ENCODE measurements around the gene PKP3. TPM values are rescaled to one million over a fixed set of nuclear protein-coding genes. Genes with fewer than 3 reads are reported as not detected.

PKP3 gene
- total and polyA plus RNA-seq, 7 experiments from 2014 or later, result not detected

DNA sequence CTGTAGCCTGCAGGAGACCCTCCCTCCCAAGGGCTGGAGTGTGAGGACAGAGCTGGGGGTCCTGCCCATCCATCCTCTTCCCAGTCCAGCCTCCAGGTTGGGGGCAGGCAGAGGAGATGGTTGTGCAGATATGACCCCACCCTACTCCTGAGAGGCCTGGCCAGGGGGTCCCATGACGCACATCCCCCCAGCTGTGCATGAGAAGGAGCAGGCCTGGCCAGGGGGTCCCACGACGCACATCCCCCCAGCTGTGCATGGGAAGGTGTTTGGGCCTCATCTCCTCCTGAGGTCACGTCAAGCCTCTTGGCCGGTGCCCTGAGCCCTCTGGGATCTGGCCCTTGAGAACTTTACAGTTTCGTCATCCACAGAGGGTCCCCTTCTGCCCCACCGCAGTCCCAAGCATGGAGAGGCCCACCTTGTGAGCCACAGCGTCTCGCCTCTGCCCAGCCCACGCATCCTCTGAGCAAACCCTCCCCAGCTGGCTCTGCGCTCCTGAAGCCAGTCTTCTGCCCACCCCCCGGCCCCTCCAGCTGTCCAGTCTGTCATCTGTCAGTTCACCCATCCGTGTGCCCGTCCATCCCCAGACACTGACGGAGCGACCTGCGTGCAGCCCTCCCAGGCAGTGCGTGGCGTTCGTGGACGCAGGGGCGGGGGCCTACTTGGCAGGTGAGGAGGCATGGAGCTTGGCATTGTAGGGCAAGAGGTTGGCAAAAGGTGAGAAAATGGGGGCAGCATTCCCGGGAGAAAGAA, 45.5 kb downstream of the PKP3 start:
- DNase-seq, result no peak
- Histone ChIP-seq H3K27ac (ENCODE audit: low read depth, low read length) (no peak overlapping the region), H3K4me3 (ENCODE audit: low read length) (no peak overlapping the region), H3K9me3 (ENCODE audit: control insufficient read depth in 2 of 3, low read length in 3 of 3) (no peaks in the 10 kb centered on the region), H3K27me3 (ENCODE audit: control insufficient read depth in 2 of 2, insufficient read depth in 2 of 2, low read length in 2 of 2) (no peaks in the 10 kb centered on the region), H3K4me1 (ENCODE audit: control insufficient read depth in 2 of 2, insufficient read depth in 2 of 2, low read length in 2 of 2) (peaks cover 7 to 25% of the 10 kb centered on the region in 2 donors), H3K36me3 (ENCODE audit: control insufficient read depth in 2 of 3, insufficient read depth in 3 of 3, low read length in 3 of 3) (no peaks in the 10 kb centered on the region)
- intact Hi-C loops (cut with micrococcal nuclease), result no loop called here
- POLR2A ChIA-PET, result interaction anchor here (0.6 to 1.4 kb wide), 6 partner anchors 8 to 66 kb away, joined by 3 to 4 read pairs (median 4); partner anchors contain the start of gene SIGIRR
- ATAC-seq, result no peak
- H3K27me3 Mint-ChIP-seq, result peaks cover 0 to 5% (median 0%) of the 10 kb centered on the region in 5 donors
- H3K27ac Mint-ChIP-seq, result peak overlapping the region in 2 of 9 donors; percentile 21 to 82
- peak overlapping the region in 8 of 10 donors; percentile 18 to 77 (median 39) for H3K4me3 Mint-ChIP-seq
- CTCF ChIA-PET, result interaction anchor here (0.8 to 1.2 kb wide), 3 partner anchors 17 to 32 kb away, joined by 4 to 9 read pairs (median 4); no protein-coding TSS in a partner anchor
- H3K36me3 Mint-ChIP-seq, result peaks cover 0 to 2% (median 0%) of the 10 kb centered on the region in 5 donors
- peaks cover 12 to 41% (median 28%) of the 10 kb centered on the region in 7 donors for H3K4me1 Mint-ChIP-seq
- H3K9me3 Mint-ChIP-seq, result no peaks in the 10 kb centered on the region

DNA sequence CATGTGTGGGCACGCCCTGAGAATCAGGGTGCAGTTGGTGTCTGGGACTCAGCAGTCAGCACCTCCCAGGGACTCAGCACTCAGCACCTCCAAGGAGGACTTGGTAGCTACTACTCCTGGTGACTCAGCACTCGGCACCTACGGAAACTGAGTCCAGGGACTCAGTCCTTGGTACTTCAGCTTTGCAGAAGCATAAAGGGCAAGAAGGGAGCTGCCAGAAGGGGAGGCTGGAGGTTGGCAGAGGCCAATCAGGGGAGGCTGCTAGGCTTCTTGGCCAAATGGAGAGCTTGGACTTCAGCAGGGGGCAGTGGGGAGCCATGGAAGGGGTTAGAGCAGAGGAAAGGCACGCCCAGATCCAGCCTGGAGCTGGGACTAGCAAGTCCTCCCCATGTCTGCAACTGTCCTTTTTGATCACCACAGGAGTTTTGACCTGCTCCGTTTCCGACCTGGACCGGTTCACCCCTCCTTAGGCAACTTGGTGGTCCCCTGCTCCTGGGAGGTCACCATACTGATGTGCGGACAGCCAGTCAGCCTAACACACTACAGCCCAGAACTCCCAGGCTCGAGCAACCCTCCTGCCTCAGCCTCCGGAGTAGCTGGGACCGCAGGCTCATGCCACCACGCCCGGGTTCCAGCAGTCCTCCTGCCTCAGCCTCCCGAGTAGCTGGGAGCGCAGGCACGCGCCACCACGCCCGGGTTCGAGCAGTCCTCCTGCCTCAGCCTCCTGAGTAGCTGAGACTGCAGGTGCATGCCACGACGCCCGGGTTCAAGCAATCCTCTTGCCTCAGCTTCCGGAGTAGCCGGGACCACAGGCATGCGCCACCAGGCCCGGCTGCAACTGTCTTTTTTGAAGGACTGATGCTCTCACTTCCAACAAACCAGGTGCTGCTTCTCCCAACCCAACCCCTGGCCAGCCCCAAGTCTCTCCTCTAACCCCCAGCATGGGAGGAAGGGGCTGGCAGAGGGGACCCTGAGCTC, 46.3 kb downstream of the PKP3 start:
- POLR2A ChIA-PET, result interaction anchor here (1.0 to 1.6 kb wide), 5 partner anchors 23 to 27 kb away, joined by 3 to 10 read pairs (median 4); partner anchors contain the start of gene SIGIRR
- intact Hi-C loops (cut with micrococcal nuclease), result no loop called here
- H3K4me3 ChIP-seq (ENCODE audit: low read length), result no peak overlapping the region
- H3K9me3 ChIP-seq (ENCODE audit: control insufficient read depth in 2 of 3, low read length in 3 of 3), result no peaks in the 10 kb centered on the region
- peaks cover 7 to 25% of the 10 kb centered on the region in 2 donors for H3K4me1 ChIP-seq (ENCODE audit: control insufficient read depth in 2 of 2, insufficient read depth in 2 of 2, low read length in 2 of 2)
- Mint-ChIP-seq H3K36me3 (peaks cover 0 to 2% (median 0%) of the 10 kb centered on the region in 5 donors), H3K4me1 (peaks cover 12 to 41% (median 28%) of the 10 kb centered on the region in 7 donors), H3K9me3 (no peaks in the 10 kb centered on the region), H3K27me3 (peaks cover 0 to 5% (median 0%) of the 10 kb centered on the region in 5 donors), H3K4me3 (peak overlapping the region; percentile 36 to 87 (median 72)), H3K27ac (peak overlapping the region in 3 of 9 donors; percentile 11 to 82 (median 38))
- DNase-seq (peak in 1 of 9 donors; percentile 21), ATAC-seq (no peak)
- no peak overlapping the region for H3K27ac ChIP-seq (ENCODE audit: low read depth, low read length)
- H3K36me3 ChIP-seq (ENCODE audit: control insufficient read depth in 2 of 3, insufficient read depth in 3 of 3, low read length in 3 of 3), result no peaks in the 10 kb centered on the region
- CTCF ChIA-PET, result interaction anchor here (0.8 to 1.2 kb wide), 3 partner anchors 16 to 33 kb away, joined by 4 to 9 read pairs (median 4); no protein-coding TSS in a partner anchor
- no peaks in the 10 kb centered on the region for H3K27me3 ChIP-seq (ENCODE audit: control insufficient read depth in 2 of 2, insufficient read depth in 2 of 2, low read length in 2 of 2)

DNA sequence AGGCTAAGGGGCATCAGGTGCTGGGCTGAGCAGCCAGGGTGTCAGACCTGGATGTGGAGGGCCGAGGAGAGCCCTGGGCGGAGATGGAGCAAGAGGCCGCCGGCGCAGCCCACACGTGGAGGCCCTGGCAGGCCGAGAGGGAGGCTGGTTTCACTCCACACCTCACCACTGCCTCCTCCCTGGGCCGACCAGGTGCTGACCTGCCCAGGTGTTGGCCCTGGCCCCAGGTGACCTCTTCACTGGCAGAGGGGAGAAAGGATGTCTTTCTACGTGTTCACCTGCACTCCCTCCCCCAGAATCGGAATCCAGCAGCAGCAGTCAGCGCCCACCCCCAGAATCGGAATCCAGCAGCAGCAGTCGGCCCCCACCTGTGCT, 47.0 kb downstream of the PKP3 start:
- ChIA-PET CTCF (interaction anchor here (1.2 kb wide), 1 partner anchor 31 kb away, joined by 9 read pairs; no protein-coding TSS in a partner anchor), POLR2A (interaction anchor here (1.5 to 2.0 kb wide), 3 partner anchors 17 to 26 kb away, joined by 4 to 10 read pairs (median 4); partner anchors contain the start of gene SIGIRR)
- Histone ChIP-seq H3K27me3 (ENCODE audit: control insufficient read depth in 2 of 2, insufficient read depth in 2 of 2, low read length in 2 of 2) (no peaks in the 10 kb centered on the region), H3K9me3 (ENCODE audit: control insufficient read depth in 2 of 3, low read length in 3 of 3) (no peaks in the 10 kb centered on the region), H3K36me3 (ENCODE audit: control insufficient read depth in 2 of 3, insufficient read depth in 3 of 3, low read length in 3 of 3) (no peaks in the 10 kb centered on the region), H3K4me1 (ENCODE audit: control insufficient read depth in 2 of 2, insufficient read depth in 2 of 2, low read length in 2 of 2) (peaks cover 7 to 25% of the 10 kb centered on the region in 2 donors), H3K4me3 (ENCODE audit: low read length) (peak overlapping the region; percentile 73), H3K27ac (ENCODE audit: low read depth, low read length) (peak overlapping the region; percentile 86)
- intact Hi-C loops (cut with micrococcal nuclease), result no loop called here
- no peaks in the 10 kb centered on the region for H3K9me3 Mint-ChIP-seq
- H3K27ac Mint-ChIP-seq, result peak overlapping the region in 3 of 9 donors; percentile 38 to 55 (median 38)
- H3K4me1 Mint-ChIP-seq, result peaks cover 12 to 41% (median 28%) of the 10 kb centered on the region in 7 donors
- H3K36me3 Mint-ChIP-seq, result peaks cover 0 to 2% (median 0%) of the 10 kb centered on the region in 5 donors
- H3K4me3 Mint-ChIP-seq, result peak overlapping the region; percentile 52 to 87 (median 74)
- no peak for ATAC-seq
- no peak for DNase-seq
- peaks cover 0 to 5% (median 0%) of the 10 kb centered on the region in 5 donors for H3K27me3 Mint-ChIP-seq

DNA sequence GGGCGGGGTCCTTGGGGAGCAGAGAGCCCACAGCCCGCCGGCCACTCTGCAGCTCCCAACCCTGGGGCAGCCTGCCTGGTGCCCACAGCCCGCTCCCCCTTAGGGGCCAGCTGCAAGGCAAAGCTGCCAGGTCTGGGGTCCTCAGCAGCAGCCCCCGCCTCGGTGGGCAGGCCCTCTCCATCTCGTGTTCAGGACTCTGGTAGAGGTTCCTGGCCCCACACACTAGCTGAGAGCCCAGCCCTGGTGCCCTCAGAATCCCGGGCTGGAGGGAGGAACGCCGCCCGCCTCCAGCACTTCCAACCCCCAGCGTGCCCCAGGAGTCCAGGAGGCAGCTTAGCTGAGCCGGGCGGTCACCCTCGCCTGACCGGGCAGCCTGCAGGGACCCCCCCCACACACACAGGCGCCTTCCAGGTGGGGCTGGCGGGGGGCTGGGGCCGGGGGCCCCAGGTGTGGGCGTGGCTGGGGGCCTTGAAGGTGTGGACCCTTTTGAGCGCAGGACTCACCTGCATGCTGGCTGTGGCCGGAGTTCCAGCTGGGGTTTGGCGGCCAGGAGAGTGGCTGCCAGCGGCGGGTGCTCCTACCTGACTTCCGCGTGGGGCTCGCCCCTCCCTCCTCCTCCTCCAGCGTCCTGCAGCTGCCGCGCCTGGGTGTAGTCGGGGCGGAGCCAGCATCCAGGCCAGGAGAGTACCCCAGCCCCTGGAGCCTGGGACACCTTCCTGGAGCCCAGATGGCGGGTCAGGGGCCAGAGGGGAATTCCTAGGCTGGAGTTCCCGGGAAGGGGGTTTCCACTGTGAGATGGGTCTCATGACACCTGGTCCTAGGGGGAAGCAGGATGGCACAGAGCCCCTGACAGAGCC, 47.6 kb downstream of the PKP3 start, which contains the start of gene ANO9:
ANO9 (minus strand) TSS at position 594 of the 857 bp plus-strand sequence; CDS start at position 509, 85 bp downstream.
- peak within 1 kb of the TSS; percentile 73 for H3K4me3 ChIP-seq (ENCODE audit: low read length)
- H3K27me3 Mint-ChIP-seq, result peaks cover 0 to 5% (median 0%) of the 10 kb centered on the region in 5 donors
- CTCF ChIA-PET, result no interaction called here
- peak within 1 kb of the TSS in 5 of 9 donors; percentile 14 to 55 (median 42) for H3K27ac Mint-ChIP-seq
- H3K36me3 Mint-ChIP-seq, result peaks cover 0 to 2% (median 0%) of the 10 kb centered on the region in 5 donors
- peak within 1 kb of the TSS; percentile 86 for H3K27ac ChIP-seq (ENCODE audit: low read depth, low read length)
- H3K4me1 Mint-ChIP-seq, result peaks cover 12 to 37% (median 26%) of the 10 kb centered on the region in 7 donors
- peak; percentile 82 for ATAC-seq
- POLR2A ChIA-PET, result interaction anchor here (0.9 to 2.0 kb wide), 5 partner anchors 18 to 65 kb away, joined by 3 to 10 read pairs (median 4); partner anchors contain the start of gene SIGIRR
- no peaks in the 10 kb centered on the region for H3K36me3 ChIP-seq (ENCODE audit: control insufficient read depth in 2 of 3, insufficient read depth in 3 of 3, low read length in 3 of 3)
- peak in 8 of 9 donors; percentile 34 to 66 (median 54) for DNase-seq
- H3K9me3 Mint-ChIP-seq, result no peaks in the 10 kb centered on the region
- H3K4me3 Mint-ChIP-seq, result peak within 1 kb of the TSS; percentile 63 to 87 (median 75)
- H3K27me3 ChIP-seq (ENCODE audit: control insufficient read depth in 2 of 2, insufficient read depth in 2 of 2, low read length in 2 of 2), result no peaks in the 10 kb centered on the region
- intact Hi-C loops (cut with micrococcal nuclease), result loop anchor here in 1 of 2 donors (1.0 kb wide), 1 partner anchor 14 kb away; no protein-coding TSS in a partner anchor
- peaks cover 7 to 25% of the 10 kb centered on the region in 2 donors for H3K4me1 ChIP-seq (ENCODE audit: control insufficient read depth in 2 of 2, insufficient read depth in 2 of 2, low read length in 2 of 2)
- H3K9me3 ChIP-seq (ENCODE audit: control insufficient read depth in 2 of 3, low read length in 3 of 3), result no peaks in the 10 kb centered on the region

DNA sequence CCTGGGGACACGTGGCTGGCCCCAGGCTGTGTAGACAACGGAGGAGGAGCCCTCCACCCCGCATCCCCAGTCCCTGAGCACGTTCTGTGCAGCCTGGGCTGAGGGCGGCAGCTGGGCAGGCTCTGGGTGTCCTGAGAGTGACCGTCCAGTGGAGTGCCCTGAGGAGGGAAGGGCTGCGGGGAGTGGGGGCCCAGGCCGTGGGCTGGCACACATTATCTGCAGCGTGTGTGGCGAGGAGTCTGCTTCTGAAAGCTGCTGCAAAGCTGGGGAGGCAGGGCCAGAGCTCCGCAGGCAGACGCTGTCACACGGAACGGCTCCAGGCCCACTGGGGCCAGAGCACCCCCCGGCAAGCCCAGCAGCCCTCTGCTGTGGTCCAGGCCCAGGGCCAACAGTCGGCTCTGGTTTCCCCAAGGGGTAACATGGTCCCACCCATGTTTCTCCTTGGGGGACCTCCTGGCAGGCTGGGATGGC, 48.6 kb downstream of the PKP3 start:
- CTCF ChIA-PET, result interaction anchor here (0.6 to 0.9 kb wide), 2 partner anchors 28 to 82 kb away, joined by 3 to 7 read pairs; partner anchors contain the start of gene SIGIRR
- POLR2A ChIA-PET, result interaction anchor here (1.4 to 2.0 kb wide), 2 partner anchors 19 to 32 kb away, joined by 4 to 7 read pairs; no protein-coding TSS in a partner anchor
- Histone ChIP-seq H3K4me3 (ENCODE audit: low read length) (no peak overlapping the region), H3K4me1 (ENCODE audit: control insufficient read depth in 2 of 2, insufficient read depth in 2 of 2, low read length in 2 of 2) (peaks cover 3 to 20% of the 10 kb centered on the region in 2 donors), H3K27ac (ENCODE audit: low read depth, low read length) (no peak overlapping the region), H3K36me3 (ENCODE audit: control insufficient read depth in 2 of 3, insufficient read depth in 3 of 3, low read length in 3 of 3) (no peaks in the 10 kb centered on the region), H3K27me3 (ENCODE audit: control insufficient read depth in 2 of 2, insufficient read depth in 2 of 2, low read length in 2 of 2) (no peaks in the 10 kb centered on the region), H3K9me3 (ENCODE audit: control insufficient read depth in 2 of 3, low read length in 3 of 3) (no peaks in the 10 kb centered on the region)
- no peak for ATAC-seq
- DNase-seq, result no peak
- Mint-ChIP-seq H3K27ac (peak overlapping the region in 1 of 9 donors; percentile 14), H3K4me3 (peak overlapping the region in 3 of 10 donors; percentile 2 to 58 (median 16)), H3K36me3 (no peaks in the 10 kb centered on the region), H3K4me1 (peaks cover 11 to 30% (median 20%) of the 10 kb centered on the region in 7 donors), H3K9me3 (no peaks in the 10 kb centered on the region), H3K27me3 (peaks cover 0 to 5% (median 0%) of the 10 kb centered on the region in 5 donors)
- intact Hi-C loops (cut with micrococcal nuclease), result loop anchor here in 1 of 2 donors (1.0 kb wide), 1 partner anchor 15 kb away; no protein-coding TSS in a partner anchor

Measured in naive thymus-derived CD4-positive, alpha-beta T cell (primary cell).